K562 (cell line): Measurements from ENCODE around the gene MELK. TPM values are rescaled to one million over a fixed set of nuclear protein-coding genes. Genes with fewer than 3 reads are reported as not detected.
A peak's percentile ranks its signal among the peaks of the same experiment; 100 is the strongest.

Experiments
- CAMTA2 ChIP-seq: fragments of 250-450 bp; sonication (Bioruptor Pico); conservative IDR thresholded peaks from 2 replicates; pipeline ENCODE4 v1.5.1; 2022
- EGR1 ChIP-seq: fragments of 450-650 bp; conservative IDR thresholded peaks from 2 replicates; pipeline ENCODE4 v1.6.1; 2017; ENCODE audit warnings: mild to moderate bottlenecking
- HMGN3 ChIP-seq: IDR thresholded peaks from 2 replicates; pipeline ENCODE4 v1.6.1; 2011; ENCODE audit warnings: borderline replicate concordance, low read depth, mild to moderate bottlenecking, mixed read lengths, low read length; ENCODE audit not compliant: insufficient read length; ENCODE audit errors: extremely low read depth
- KLF1 ChIP-seq: fragments of 450-650 bp; IDR thresholded peaks from 2 replicates; pipeline ENCODE4 v1.6.1; 2016; ENCODE audit warnings: missing genetic modification characterization, missing compliant biosample characterization
- MBD2 ChIP-seq: sonication (generic); IDR thresholded peaks from 2 replicates; pipeline ENCODE4 v1.6.1; 2016; ENCODE audit warnings: low read depth, borderline replicate concordance
- RBBP5 ChIP-seq: fragments of 200-600 bp; sonication (generic); IDR thresholded peaks from 2 replicates; pipeline ENCODE4 v1.6.1; 2012; ENCODE audit warnings: borderline replicate concordance, mild to moderate bottlenecking, low read length, control low read depth, inconsistent platforms; ENCODE audit not compliant: insufficient read depth, poor library complexity, severe bottlenecking
- RCOR1 ChIP-seq, 2 experiments: IDR thresholded peaks; 2 replicates each; pipeline ENCODE4 v1.6.1; 2012; ENCODE audit warnings: low read depth in 2 of 2, low read length in 2 of 2, borderline replicate concordance in 1 of 2, improper control_type of control experiment in 1 of 2
- SAP30 ChIP-seq: fragments of 200-600 bp; sonication (generic); IDR thresholded peaks from 2 replicates; pipeline ENCODE4 v1.6.1; 2012; ENCODE audit warnings: borderline replicate concordance, low read depth, mild to moderate bottlenecking, moderate library complexity, low read length, control low read depth, inconsistent platforms; ENCODE audit not compliant: insufficient read depth, poor library complexity, severe bottlenecking
- SIN3A ChIP-seq, 2 experiments: fragments of 150-350 bp in 1 of 2; IDR thresholded peaks; 2 replicates each; pipeline ENCODE4 v1.6.1; 2011 to 2016; ENCODE audit warnings: borderline replicate concordance in 2 of 2, low read depth in 2 of 2, low read length in 2 of 2, mild to moderate bottlenecking in 2 of 2, moderate library complexity in 2 of 2; ENCODE audit not compliant: control insufficient read depth in 1 of 2
- ZNF584 ChIP-seq: fragments of 200-800 bp; sonication (Bioruptor generic); IDR thresholded peaks from 2 replicates; pipeline ENCODE4 v1.6.1; 2016; ENCODE audit warnings: low read depth, mild to moderate bottlenecking, missing genetic modification characterization, missing compliant biosample characterization
- polyA plus RNA-seq, 8 experiments: library from polyadenylated mRNA; depleted of rRNA in 4 of 8; stranded (reverse) in 5 of 8; unstranded in 3 of 8; fragments of >200 nt; fragmentation: Nextera tagmentation in 2 of 8; fragmentation: Illumina TruSeq in 1 of 8; extraction: Ambion mirVana in 2 of 8; extraction: Trizol in 1 of 8; gene quantifications; 2 replicates each; pipeline versions ENCODE4 v1.2.1 to v1.2.3, GENCODE V29; 2011 to 2014; ENCODE audit warnings: inconsistent platforms in 1 of 8, missing spikeins in 1 of 8
- total RNA-seq, 7 experiments: library from RNA; depleted of rRNA in 6 of 7; stranded (reverse); fragments of >200 nt in 6 of 7; fragmentation: Illumina TruSeq in 2 of 7; extraction: Trizol in 2 of 7; gene quantifications; 2 replicates each; pipeline versions ENCODE4 v1.2.1 to v1.2.3, GENCODE V29; 2011 to 2021; ENCODE audit warnings: low replicate concordance in 1 of 7
- TF ChIP-seq, protein P1 (sequence below): fragments of 450-650 bp; IDR thresholded peaks from 2 replicates; pipeline ENCODE4 v1.7.1; 2018; ENCODE audit warnings: mild to moderate bottlenecking, low read depth; ENCODE audit not compliant: partially characterized antibody

MELK gene
- total and polyA plus RNA-seq, 9 of the 15 experiments (the other 6 are each of a cell fraction or from before 2014, with no cell fraction given) = 33.3 to 57.3 (median 43.8) TPM

DNA sequence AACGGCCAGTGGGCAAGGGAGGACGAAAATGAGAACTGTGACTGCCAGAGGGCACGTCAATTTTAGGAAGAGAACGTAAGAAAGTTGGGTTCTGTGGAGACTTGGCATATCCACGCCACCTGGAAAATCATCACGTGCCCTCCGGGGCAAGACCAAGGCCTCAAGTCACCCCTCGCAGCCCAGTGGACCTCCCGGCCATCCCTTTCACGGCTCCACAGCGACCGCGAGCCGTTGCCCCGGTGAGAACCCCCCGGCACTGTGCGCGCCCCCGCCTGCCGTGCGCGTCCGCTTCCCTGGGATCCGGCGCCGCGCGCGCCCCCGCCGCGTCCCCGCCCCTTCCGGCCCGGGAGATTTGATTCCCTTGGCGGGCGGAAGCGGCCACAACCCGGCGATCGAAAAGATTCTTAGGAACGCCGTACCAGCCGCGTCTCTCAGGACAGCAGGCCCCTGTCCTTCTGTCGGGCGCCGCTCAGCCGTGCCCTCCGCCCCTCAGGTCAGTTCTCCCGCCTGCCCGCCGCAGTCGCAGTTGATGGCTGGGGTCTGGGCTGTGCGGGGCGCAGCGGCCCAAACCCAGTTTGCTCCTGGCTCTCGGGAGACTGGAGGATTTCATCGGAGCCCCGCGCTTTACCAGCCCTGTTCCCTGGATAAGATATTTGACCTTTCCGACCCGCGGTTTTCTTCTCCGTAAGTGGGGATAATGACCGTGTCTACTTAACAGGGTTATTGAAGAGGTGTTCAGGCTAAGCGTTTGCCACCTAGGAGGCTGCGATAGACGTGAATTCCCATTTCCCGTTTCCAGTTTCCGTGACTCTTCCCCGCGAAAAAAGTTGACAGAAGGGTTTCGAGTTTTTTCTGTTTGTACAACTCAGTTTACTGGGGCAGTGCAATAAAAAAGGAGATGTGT is at the start of gene MELK (continued):
- peak; percentile 91 for TF ChIP-seq RBBP5
- peak; percentile 53; the same call in 1 of the 2 replicates for TF ChIP-seq MBD2
- 0 out of 2 replicates have a peak, but pooled peaks have one; percentile 4 for TF ChIP-seq EGR1
- TF ChIP-seq, protein P1, sequence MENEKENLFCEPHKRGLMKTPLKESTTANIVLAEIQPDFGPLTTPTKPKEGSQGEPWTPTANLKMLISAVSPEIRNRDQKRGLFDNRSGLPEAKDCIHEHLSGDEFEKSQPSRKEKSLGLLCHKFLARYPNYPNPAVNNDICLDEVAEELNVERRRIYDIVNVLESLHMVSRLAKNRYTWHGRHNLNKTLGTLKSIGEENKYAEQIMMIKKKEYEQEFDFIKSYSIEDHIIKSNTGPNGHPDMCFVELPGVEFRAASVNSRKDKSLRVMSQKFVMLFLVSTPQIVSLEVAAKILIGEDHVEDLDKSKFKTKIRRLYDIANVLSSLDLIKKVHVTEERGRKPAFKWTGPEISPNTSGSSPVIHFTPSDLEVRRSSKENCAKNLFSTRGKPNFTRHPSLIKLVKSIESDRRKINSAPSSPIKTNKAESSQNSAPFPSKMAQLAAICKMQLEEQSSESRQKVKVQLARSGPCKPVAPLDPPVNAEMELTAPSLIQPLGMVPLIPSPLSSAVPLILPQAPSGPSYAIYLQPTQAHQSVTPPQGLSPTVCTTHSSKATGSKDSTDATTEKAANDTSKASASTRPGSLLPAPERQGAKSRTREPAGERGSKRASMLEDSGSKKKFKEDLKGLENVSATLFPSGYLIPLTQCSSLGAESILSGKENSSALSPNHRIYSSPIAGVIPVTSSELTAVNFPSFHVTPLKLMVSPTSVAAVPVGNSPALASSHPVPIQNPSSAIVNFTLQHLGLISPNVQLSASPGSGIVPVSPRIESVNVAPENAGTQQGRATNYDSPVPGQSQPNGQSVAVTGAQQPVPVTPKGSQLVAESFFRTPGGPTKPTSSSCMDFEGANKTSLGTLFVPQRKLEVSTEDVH = peak; percentile 25
- TF ChIP-seq SIN3A (IDR thresholded peaks at IDR 0.05; ENCODE audit: borderline replicate concordance in 2 of 2, control insufficient read depth in 1 of 2, low read depth in 2 of 2, low read length in 2 of 2) = peak in 1 of 2 experiments; percentile 2; a peak in 1 of 4 replicates
- TF ChIP-seq RCOR1 (IDR thresholded peaks at IDR 0.05; ENCODE audit: borderline replicate concordance in 1 of 2, low read depth in 2 of 2, low read length in 2 of 2) = 0 out of 4 replicates have a peak, but pooled peaks of 1 of the 2 experiments have one; percentile 26
- peak; percentile 89 for TF ChIP-seq SAP30
- TF ChIP-seq ZNF584 = peak; percentile 67; the same call in 1 of the 2 replicates
- TF ChIP-seq HMGN3 = peak; percentile 50
- TF ChIP-seq CAMTA2 = no peak
- no peak for TF ChIP-seq KLF1 (tag)
- TF ChIP-seq, all 486 proteins: peak for 75
